K562 (cell line): ENCODE measurements around the gene LCE1B. TPM values are rescaled to one million over a fixed set of nuclear protein-coding genes. Genes with fewer than 3 reads are reported as not detected.

ENCODE experiments used
- MGA ChIP-seq: fragments of 450-650 bp; IDR thresholded peaks from 2 replicates; pipeline ENCODE4 v1.6.1; 2016; ENCODE audit warnings: mild to moderate bottlenecking, moderate library complexity
- POLR2AphosphoS2 ChIP-seq: IDR thresholded peaks from 2 replicates; pipeline ENCODE4 v1.6.1; 2012; ENCODE audit warnings: low read length, improper control_type of control experiment
- ZNF584 ChIP-seq: fragments of 200-800 bp; sonication (Bioruptor generic); IDR thresholded peaks from 2 replicates; pipeline ENCODE4 v1.6.1; 2016; ENCODE audit warnings: low read depth, mild to moderate bottlenecking, missing genetic modification characterization, missing compliant biosample characterization
- polyA plus RNA-seq, 8 experiments: library from polyadenylated mRNA; depleted of rRNA in 4 of 8; stranded (reverse) in 5 of 8; unstranded in 3 of 8; fragments of >200 nt; fragmentation: Nextera tagmentation in 2 of 8; fragmentation: Illumina TruSeq in 1 of 8; extraction: Ambion mirVana in 2 of 8; extraction: Trizol in 1 of 8; gene quantifications; 2 replicates each; pipeline versions ENCODE4 v1.2.1 to v1.2.3, GENCODE V29; 2011 to 2014; ENCODE audit warnings: inconsistent platforms in 1 of 8, missing spikeins in 1 of 8
- total RNA-seq, 7 experiments: library from RNA; depleted of rRNA in 6 of 7; stranded (reverse); fragments of >200 nt in 6 of 7; fragmentation: Illumina TruSeq in 2 of 7; extraction: Trizol in 2 of 7; gene quantifications; 2 replicates each; pipeline versions ENCODE4 v1.2.1 to v1.2.3, GENCODE V29; 2011 to 2021; ENCODE audit warnings: low replicate concordance in 1 of 7

The LCE1B gene
- total and polyA plus RNA-seq, 9 of the 15 experiments (the other 6 are each of a cell fraction or from before 2014, with no cell fraction given), result not detected

- TF ChIP-seq MGA, result no peak
- TF ChIP-seq POLR2AphosphoS2, result no peak
- TF ChIP-seq ZNF584 (CRISPR knock-in tag), result no peak
Measured at GRCh38 chr1:152811671-152812070, at the start of gene LCE1B (continued).
